Measurements from ENCODE around the gene SEBOX. TPM values are rescaled to one million over a fixed set of nuclear protein-coding genes. Genes with fewer than 3 reads are reported as not detected.

The SEBOX gene
- total RNA-seq, 1 experiment from 2014 or later: not detected

- no peak for DNase-seq (ENCODE audit: low read depth)
Observed at GRCh38 chr17:28368915-28369683, 4.1 kb upstream of the SEBOX start.

GRCh38 chr17:28368306-28368831, 3.4 kb upstream of the SEBOX start:
- no peak for DNase-seq (ENCODE audit: low read depth)

GRCh38 chr17:28367641-28368305, 2.8 kb upstream of the SEBOX start:
- no peak for DNase-seq (ENCODE audit: low read depth)

- no peak for DNase-seq (ENCODE audit: low read depth)
Observed at GRCh38 chr17:28366605-28367004, 1.6 kb upstream of the SEBOX start.

- no peak for DNase-seq (ENCODE audit: low read depth)
Observed at GRCh38 chr17:28365487-28365886, 488 bp upstream of the SEBOX start.

- DNase-seq (ENCODE audit: low read depth): no peak
Observed at GRCh38 chr17:28363776-28364650, 986 bp downstream of the SEBOX start.

- DNase-seq (ENCODE audit: low read depth): no peak
Observed at GRCh38 chr17:28363186-28363585, 1.8 kb downstream of the SEBOX start.

GRCh38 chr17:28357901-28358197, 7.2 kb downstream of the SEBOX start:
- DNase-seq (ENCODE audit: low read depth): no peak

GRCh38 chr17:28357061-28357900, 7.7 kb downstream of the SEBOX start, which contains the start of gene POLDIP2:
Gene POLDIP2, minus strand, starts transcription at chr17:28357527. Its CDS starts 79 bp downstream, at chr17:28357448.
- DNase-seq (ENCODE audit: low read depth): peak; percentile 91

- DNase-seq (ENCODE audit: low read depth): no peak
Observed at GRCh38 chr17:28350271-28350670, 14.7 kb downstream of the SEBOX start.

- no peak for DNase-seq (ENCODE audit: low read depth)
Observed at GRCh38 chr17:28348979-28349378, 16.0 kb downstream of the SEBOX start.

GRCh38 chr17:28347261-28347891, 17.6 kb downstream of the SEBOX start:
- DNase-seq (ENCODE audit: low read depth): peak; percentile 95

GRCh38 chr17:28346746-28347246, 18.2 kb downstream of the SEBOX start:
- DNase-seq (ENCODE audit: low read depth): peak; percentile 4

- peak; percentile 38 for DNase-seq (ENCODE audit: low read depth)
Observed at GRCh38 chr17:28346199-28346580, 18.8 kb downstream of the SEBOX start.

GRCh38 chr17:28345419-28346198, 19.4 kb downstream of the SEBOX start:
- DNase-seq (ENCODE audit: low read depth): peak; percentile 15

- DNase-seq (ENCODE audit: low read depth): no peak
Observed at GRCh38 chr17:28344435-28344901, 20.5 kb downstream of the SEBOX start.

GRCh38 chr17:28344011-28344410, 21.0 kb downstream of the SEBOX start:
- DNase-seq (ENCODE audit: low read depth): no peak

- DNase-seq (ENCODE audit: low read depth): no peak
Observed at GRCh38 chr17:28343491-28343932, 21.5 kb downstream of the SEBOX start.

GRCh38 chr17:28342313-28342712, 22.7 kb downstream of the SEBOX start:
- no peak for DNase-seq (ENCODE audit: low read depth)

- no peak for DNase-seq (ENCODE audit: low read depth)
Observed at GRCh38 chr17:28341516-28341915, 23.5 kb downstream of the SEBOX start.

All from M059J (cell line).